Inflammatory macrophage treated with lipopolysaccharide for 4 hours (primary cell): ENCODE results near the gene ADAT3.

Experiments
- DNase-seq: peaks from one replicate; pipeline ENCODE4 v3.0.0-alpha.2; 2020

The ADAT3 gene

DNA sequence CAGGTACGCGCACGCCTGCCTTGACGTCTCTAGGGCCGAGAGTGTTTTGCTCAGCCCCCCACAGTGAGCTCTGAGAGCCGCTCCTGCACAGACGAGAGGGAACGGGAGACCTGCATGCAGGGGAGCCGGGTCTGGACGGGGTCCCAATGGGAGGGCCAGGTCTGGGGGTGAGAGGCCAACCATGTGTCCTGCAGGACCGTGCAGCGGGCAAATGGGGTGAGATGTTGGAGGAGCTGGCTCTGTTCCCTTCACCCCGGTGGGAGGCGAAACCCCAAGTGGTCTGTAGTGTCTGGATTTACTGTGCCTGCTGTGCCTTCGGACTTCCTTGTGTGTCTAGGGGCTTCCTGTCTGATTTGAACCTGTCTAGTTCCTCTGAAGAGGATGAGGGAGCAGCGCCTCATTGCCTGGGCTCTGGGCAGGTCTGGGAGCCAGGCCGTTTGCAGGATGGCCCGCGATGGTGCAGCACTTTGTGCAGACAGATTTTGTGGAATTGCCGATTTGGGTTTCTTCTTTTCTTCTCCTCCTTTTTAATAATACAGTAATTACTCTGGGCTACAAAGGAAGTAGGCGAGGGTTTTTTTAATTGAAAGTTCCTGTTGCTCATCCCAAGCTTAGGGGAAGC, 37.8 kb downstream of the ADAT3 start:
- peak; percentile 24 for DNase-seq

DNA sequence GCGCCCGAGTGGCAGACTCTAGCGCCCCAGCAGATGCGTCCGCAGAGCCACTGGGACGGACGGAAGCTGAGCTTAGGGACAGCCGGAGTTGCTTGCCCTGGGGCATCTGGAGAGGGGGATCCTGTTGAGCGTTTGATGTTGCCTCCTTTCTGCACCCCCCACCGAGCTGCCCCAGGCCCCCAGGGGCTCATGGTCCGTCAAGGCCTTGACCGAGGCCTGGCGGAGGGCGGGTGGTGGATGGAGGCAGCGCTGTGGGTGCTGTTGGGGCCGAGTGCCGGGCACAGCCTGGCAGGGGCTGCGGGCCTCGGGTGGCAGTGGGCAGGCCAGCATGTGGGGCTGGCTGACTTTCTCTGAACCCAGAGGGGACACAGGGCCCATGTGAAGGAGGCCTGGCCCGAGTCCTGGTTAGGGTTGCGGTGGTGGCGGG, 38.5 kb downstream of the ADAT3 start:
- no peak for DNase-seq

DNA sequence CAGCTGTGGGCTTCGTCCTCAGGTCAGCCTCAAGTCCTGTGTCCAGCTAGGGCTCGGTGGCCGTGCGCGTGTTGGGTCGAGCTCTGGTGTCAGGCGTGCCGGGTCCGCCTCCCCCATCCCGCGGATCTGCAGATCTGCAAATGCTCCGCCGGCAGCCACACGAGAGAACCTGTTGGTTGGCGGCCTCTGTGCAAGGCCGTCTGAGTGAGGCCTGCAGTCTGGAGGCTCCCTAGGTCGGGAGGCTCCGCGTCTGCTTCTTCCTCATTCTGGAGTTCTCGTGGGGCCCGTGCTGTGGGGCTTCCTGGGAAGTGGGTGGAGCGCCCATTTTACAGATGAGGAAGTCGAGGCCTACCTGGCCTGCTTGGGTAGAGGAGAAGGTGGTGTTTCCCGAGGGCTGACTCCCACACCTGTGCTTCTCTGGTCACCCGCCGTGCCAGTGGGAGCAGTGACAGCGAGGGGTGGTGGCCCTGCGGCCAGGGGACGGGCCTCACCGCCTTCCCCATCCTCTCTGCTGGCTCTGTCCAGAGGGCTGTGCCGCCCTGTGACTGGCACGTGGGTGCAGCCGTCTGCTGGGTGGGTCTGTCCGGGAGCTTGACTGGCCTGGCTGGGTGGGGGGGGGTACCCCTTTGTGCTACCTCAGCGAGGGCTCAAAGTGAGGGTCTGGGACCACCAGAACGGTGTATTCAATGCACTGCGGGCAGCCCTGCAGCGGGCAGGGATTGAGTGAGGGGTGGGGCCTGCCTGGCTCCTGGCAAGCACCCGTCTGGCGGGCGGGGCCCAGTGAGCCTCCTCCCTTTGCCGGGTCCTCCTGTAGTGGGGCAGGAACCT, 39.1 kb downstream of the ADAT3 start:
- peak; percentile 59 for DNase-seq

DNA sequence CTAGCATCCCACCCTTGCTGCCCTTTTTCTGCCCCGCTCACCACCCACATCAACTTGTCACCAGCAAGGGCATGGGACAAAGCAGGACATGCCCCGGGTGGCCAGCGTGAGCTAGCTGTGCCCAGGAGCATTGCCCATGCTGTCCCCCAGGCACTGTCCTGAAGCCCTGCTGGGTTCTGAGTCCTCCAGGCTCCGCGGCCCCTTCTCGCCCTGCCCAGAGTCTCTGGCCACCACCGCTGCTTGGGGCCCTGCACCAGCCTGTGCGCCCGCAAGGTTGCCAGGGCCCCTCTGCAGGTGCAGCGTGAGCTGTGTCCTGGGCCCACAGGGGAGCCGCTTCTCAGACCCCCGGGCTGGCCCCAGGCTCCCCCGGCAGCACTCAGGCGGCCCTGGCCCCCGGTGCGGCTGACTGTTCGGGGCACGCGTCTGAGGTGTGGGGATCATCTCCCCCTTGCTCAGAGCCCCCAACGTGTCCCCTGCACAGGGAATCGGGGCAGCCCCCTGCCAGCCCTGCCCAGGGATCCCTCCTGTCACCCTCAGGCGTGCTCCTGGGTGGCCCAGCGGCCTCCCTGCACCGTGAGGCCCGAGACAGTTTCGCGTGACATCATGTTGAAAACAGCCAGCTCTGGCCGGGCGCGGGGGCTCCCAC, 39.8 kb downstream of the ADAT3 start:
- no peak for DNase-seq

DNA sequence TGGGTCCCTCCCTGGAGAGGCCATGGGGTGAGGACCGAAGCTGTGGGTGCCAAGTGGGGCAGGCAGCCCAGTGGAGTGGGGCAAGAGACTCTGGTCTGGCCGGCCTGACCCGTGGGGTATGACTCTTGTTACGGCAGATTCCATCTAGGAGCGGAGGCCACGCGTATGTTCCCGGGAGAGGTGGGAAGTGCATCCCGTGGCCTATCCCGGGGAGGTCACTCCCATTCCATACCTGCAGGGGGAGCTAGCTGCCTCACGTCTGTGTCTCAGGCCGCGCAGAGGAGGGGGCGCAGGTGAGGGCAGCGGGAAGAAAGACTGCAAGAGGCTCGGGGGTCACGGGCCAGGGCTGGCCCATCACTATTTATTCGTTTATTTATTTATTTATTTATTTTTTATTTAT, 40.7 kb downstream of the ADAT3 start:
- peak; percentile 29 for DNase-seq

DNA sequence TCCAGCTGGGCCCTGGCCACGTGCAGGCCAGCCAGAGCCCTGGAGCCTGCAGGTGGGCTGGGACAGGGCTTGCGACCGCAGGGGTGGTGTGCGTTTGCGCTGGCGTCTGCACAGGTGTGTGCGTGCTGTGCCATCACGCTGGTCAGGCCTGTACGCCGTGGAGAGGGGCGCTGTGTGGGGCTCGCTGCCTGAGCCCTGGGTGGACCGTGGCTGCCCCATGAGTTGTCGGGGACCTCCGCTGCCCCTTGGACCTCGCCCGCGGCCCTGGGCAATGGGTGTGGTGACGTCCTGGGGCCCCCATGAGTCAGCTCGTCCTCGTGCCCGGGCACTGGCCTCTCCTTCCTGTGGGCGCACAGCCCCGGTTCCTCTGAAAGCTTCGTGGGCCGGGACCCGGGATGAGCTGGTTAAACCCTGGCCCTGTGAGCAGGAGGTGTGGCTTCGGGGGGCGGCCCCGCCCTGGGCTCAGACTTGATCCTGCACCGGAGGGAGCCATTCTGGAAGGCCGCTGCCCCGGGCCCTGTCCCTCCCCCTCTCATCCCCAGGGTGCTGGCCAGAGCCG, 42.5 kb downstream of the ADAT3 start:
- DNase-seq = peak; percentile 53

DNA sequence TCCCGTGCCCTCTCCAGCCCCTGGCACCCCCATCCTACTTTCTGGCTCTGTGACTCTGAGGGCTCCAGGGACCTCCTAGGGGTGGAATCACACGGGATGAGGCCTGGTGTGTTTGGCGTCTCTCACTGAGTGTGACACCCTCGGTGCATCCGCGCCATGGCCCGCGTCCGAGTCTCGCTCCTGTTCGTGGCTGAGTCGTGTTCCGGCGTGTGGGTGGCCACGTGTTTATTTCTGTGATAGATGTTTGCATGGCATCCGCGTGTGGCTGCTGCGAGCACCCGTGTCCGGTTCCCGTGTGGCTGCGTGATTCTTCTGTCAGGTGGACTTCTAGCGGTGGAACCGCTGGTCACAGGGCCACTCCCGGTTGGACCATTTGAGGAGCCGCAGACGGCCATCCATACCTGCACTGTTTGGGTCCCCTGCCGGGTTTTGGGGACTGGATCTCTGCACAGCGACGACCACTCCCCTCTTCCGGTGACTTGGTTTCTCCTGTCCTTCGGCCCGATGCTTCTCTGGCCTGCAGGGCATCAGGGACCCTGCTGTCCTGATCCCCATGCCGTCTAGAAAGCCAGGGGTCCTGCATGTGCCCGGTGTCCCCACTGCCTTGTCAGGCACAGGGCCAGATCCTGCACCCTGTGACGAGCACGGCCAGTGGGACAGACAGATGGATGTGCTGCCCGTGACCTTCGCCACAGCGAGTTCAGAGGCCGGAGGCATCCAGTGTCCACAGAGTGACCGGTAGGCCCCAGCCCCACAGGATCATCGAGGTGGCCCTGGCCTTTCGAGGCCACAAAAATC, 44.3 kb downstream of the ADAT3 start:
- no peak for DNase-seq

DNA sequence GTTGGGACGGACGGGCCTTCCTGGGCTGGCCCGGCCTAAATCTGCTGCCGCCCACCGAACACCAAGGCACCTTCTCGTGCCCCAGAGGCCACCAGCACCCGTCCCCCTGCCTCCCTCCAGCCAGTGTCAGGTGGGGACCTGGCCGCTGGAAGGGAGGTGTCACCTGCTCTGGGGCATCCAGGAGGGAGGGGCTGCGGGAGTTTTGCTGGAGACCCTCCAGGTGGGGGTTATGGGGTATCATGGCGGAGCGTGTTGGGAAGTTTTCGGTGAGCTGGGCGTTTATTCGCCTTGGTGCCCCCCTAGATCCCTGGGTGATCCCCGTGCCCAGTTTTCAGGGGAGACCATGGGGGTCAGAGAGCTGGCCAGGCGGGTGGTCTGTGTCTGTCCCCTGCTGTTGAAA, 45.4 kb downstream of the ADAT3 start:
- DNase-seq = no peak

DNA sequence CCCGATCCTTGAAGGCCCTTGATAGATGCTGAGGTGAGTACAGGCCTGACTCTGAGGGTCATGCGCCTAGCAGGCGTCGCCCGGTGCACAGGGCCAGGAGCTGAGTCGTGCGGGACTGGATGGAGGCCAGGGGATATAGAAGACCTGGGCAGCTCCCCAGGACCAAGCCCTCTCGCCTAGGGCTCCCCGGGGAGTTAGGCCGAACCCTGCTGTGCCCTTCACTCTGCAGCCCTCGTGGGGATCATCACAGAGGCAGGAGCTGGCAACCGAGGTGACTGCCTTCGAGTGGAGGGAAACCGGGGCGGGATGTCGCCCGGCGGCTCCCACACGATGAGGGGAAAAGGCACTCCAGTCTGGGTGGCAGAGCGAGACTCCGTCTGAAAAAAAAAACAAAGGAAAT, 47.4 kb downstream of the ADAT3 start:
- no peak for DNase-seq

DNA sequence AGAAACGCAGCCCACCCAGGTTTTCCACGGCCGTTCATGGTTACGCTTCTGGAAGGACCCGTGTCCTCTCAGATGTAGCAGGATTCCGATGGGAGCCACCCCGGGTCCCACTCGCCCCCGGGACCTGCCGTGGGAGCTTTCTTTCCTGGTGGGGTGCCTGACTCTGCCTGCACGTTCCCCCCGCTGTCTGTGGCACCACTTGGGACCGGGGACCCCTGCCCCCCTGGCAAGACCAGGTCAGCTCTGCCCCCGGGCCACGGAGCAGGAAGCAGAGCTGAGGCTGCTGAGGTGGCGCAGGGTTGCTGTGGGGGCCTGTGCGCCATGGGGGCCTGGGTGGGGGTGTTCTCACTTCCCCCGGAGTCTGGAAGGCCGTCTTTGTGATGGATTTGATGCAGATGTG, 47.8 kb downstream of the ADAT3 start:
- no peak for DNase-seq

DNA sequence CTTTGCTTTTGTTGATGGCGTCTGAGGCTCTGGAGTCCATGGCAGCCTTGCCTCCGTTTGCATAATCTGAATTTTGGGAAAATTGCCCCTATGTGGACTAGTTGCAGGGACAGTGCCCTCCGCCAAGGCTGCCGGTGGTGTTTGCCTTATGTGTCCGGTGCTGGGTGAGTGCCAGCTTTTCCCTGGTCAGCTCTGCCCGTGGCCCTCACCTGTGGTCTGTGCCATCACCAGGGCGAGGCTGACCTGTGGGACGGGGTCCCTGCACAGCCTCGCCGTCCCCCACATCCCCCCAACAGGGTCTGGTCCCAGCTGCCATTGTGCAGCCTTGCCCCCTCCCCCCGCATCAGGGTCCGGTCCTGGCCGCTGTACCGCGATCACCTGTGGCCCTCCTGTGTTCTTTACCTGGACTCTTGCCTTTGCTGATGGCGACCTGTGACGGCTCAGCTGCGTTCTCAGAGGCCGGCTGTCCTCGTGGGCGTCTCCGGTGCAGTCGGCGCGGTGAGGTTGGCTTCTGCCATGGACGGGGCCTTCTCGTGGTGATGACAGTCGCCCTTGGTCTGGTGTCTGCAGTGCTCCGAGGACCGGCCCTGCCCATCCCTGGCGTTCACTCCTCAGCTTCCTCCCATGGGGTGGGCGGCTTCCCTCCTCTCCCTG, 48.4 kb downstream of the ADAT3 start:
- no peak for DNase-seq

DNA sequence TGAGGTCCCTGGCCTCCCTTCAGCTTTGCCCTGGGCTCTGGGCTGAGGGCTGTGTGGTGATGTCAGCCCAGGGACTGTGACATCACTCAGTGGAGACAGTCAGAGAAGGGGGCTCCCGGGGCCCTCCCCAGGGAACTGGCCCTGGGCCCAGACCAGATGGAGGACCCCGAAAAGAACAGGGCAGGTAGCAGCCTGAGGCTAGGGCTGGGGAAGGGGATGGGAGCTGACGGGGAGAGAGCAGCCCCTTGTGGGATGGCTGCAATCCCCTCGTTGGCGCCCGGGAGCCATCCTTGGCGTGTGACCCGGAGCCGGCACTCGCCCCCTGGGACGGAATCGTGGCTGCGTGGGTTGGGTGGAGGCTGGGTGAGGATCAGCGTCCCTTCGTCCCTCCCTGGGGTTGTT, 49.3 kb downstream of the ADAT3 start:
- DNase-seq = no peak

DNA sequence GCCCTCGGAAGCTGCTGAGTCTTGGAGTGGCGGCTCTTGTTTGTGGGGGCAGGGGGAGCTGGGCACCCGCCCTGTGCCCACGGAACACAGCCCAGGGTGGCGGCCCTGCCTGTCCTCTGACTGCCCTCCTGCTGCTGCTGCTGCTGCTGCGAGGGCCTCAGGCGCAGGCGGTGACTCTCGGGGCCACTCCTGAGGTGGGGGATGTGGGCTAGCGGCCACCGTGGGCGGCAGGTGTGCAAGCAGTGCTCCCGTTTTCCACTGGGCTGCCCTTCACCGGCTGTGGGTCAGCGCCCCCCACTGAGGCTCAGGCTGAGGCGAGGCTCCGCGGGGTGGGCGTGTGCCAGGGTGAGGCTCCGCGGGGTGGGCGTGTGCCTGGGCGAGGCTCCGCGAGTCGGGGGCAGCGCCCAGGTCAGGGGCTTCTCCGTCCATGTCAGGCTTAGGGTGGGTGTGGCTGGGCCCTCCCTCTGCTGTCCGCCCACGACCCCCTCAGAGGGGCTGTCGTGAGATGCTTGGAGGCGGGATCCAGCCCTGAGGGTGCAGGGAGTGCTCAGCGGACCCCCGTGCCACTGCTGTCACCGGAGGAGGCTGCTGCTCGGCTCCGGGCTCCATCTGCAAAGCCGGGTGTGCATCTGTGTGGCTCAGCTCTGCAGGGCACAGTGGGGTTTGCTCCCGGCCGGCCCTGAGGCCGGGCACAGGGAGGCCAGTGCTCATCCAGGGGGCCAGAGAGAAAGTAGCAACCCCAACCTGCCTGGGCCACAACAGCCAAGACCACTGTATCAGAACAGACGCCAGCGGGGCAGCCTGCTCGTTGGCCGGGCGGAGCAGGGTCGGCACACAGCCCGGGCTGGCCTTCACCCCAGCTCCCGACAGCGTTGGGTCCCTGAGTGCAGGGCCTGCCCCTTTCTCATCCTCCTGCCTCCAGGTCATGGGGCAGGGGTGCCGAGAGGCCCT, 50.2 kb downstream of the ADAT3 start:
- DNase-seq = no peak

DNA sequence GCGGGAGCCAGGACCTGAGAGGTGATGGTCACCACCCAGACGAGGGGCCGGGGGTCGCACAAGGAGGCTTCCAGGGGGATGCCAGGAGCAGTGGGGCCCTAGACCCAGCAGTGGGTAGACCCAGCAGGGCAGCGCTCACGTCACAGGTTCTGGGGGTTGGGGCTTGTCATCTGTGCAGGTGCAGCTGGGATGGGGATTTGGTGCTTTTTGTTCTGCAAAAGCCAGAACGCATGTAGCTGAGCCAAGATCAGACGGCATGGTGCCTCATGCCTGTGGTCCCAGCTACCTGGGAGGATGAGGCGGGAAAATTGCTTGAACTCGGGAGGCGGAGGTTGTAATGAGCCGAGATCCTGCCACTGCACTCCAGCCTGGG, 50.9 kb downstream of the ADAT3 start:
- DNase-seq = no peak

DNA sequence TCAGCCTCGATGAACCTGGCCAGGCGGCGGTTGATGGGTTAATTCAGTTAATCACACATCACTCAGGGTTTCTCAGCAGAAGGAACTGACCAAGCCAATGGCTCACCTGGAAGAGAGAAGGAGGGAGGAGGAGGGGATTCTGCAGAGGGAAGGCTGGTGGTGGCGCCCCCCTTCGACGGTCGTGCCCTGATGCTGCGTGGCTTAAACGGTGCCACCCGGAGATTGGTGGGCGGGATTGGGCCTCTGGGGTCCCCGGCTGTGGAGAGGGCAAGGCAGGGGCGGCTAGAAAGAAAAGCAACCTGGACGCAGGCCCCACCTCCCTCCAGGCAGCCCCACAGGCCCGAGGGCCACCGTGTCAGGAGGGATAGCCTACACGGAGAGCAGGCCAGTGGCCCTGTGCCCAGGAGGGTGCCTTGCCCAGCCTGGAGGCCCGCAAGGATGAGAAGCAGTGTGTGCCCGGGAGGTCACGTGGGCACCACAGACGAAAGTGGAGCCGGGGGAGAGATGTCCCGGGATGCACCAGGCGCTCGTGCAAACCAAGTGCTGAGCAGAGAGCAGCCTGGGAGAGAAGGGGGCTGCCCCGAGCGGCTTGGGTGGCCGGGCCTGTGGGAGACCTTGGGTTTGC, 51.8 kb downstream of the ADAT3 start:
- no peak for DNase-seq

DNA sequence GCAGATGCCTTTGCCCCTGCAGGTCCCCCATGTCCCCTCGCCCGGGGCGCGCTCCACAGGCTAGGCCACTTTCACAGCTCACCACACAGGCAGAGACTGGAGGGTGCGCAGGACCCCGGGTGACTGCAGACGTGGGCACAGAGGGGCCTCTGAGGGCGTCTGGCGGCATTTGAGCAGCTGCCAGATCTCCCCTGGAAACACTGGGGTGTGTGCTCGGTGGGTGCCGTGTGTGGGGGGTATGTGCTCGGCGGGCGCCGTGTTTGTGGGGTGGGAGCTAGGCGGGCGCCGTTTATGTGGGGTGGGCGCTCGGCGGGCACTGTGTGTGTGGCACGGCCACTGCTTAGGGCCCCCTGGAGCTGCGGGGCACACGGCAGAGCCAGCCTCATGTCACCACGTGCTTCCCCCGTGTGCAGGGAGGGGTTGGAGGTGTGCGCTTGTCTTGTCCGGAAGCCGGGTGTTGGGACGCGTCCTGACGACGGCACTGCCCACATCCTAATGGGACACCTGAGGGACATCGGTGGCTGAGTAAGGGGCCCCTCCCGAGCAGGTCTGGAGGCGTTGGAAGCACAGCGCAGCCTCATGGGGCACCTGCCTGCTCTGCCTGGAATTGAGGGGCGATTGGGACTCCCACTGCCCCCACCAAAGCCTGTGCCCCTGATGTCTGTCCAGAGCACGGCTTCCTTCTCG, 52.5 kb downstream of the ADAT3 start:
- DNase-seq = no peak

DNA sequence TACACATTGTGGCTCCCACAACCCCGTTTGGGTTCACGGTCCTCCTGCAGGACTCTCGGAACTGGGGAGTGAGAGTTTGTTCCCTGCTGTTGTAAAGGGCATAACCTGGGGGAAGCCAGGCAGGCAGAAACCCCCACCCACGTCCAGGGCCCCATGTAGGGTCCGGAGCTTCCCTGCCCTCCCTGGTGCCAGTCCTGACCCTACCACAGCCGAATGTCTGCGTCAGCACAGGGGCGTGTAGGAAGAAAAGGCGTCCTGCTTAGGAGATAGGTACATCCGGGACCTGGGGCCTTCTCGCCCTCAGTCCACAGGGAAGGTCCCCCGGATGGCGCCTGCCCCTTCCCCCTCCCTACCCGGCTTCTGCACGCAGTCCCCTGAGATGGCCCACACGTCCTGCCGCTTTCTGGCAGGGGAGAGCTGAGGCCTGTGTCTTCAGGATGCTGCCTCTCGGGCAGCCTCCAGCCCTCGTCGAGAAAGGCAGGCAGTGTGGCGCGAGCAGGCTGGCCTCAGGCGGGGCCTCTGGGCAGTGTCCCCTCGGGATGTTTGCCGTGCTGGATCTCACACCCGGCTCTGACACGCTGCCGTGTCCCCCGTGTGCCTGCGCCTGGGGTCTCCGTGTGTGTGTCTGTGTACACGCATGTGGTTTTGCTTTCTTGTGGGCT, 54.9 kb downstream of the ADAT3 start:
- no peak for DNase-seq

DNA sequence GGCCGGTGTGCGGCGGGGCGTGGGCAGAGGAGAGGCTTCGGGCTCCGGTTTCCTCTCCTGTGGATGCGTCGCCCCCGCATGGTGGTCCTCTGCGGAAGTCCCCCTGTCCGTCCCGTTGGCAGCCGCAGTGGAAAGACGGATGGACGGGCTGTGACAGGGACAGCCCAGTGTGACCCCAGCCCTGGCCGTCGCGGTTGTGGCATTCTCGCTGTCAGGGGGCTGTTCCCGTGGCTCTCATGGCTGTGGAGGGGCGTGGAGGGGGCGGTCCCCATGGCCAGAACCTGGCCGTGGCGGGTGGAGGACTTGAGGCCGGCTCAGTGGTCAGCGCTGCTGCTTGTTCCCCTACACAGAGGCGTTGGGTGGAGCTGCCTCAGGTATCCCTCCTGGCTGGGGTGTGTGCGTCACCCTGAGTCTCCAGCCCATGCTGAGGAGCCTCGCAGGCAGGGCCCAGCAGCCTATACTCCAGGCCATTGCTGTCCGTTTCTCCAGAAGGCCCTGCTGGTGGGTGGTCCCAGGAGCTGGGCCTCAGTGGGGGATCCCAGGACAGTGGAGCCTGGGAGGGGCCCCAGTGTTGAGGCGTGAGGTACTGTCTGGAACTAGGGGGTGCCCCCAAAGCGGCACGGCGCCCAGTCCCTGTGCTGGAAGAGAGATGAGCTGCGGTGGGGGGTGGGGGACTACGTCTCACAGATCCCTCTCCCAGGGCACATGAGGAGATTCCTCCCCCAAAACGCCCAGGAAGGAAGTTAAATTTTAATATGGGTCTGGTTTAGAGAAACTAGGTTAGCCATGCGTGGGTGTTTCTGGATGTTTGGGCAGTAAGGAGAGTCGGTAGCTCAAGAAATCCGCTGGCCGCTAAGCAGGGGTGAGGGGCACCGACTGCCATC, 56.0 kb downstream of the ADAT3 start:
- DNase-seq = no peak

DNA sequence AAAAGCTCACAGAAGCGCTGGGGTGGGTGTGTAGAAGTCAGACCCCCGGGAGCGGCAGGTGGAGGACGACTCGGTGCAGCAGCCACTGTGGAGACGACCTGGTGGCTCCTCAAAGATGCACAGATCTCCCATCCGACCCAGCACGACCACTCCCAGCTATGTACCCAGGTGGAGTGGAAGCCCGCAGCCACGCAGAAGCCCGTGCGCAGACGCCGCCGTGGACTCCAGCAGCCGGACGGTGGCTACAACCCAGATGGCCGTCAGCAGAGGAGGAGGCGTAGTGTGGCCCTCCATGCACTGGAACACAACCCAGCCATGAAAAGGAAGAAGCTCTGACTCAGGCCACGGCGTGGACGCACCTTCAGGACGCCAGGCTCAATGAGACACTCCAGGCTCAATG, 57.5 kb downstream of the ADAT3 start:
- no peak for DNase-seq
